ENCODE data around the gene RNF224.

DNA sequence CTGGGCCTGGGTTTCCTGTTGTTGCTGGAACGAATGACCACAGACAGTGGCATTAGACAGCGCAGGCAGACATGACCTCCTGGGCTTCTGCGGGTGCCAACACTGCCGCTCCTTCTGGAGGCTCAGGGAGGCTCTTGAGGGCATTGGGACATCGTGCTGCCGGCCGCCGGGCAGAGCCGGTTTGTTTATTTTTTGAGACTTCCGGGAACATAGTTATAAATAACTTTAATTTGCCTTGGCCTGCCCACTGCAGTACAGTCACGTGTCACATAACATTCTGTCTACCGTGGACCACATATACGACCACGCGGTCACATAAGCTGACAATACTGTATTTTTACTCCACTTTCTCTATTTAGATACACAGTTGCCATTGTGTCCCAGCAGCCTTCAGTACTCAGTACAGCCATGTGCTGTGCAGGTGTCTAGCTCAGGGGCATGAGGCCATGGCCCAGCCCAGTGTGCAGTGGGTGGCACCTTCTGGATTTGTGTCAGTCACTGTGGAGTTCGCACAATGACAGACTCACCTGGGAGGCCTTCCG lies 42.0 kb downstream of the RNF224 start:
- TF ChIP-seq CTCF (conservative IDR thresholded peaks at IDR 0.05; ENCODE audit: low read depth, low read length) (no peak), EZH2 (IDR thresholded peaks at IDR 0.05; ENCODE audit: borderline replicate concordance, low read depth, low read length, poor library complexity, severe bottlenecking) (no peak)

Measured in A673 (cell line).